SKM-1 (cell line): Measurements from ENCODE around the gene COL24A1.

ENCODE experiments used
- DNase-seq: peaks from one replicate; lab custom pipeline; 2025; ENCODE audit not compliant: unreplicated experiment; lab: John Stamatoyannopoulos, UW

The COL24A1 gene

GRCh38 chr1:86156566-86157455, at the start of gene COL24A1:
Gene COL24A1 (minus strand): TSS chr1:86156772. CDS start chr1:86156396, 376 bp downstream.
- DNase-seq = peak; percentile 48

GRCh38 chr1:86205741-86206140, 49.2 kb upstream of the COL24A1 start:
- no peak for DNase-seq

- no peak for DNase-seq
Observed at GRCh38 chr1:86202552-86203340, 46.2 kb upstream of the COL24A1 start.

GRCh38 chr1:86201311-86201710, 44.7 kb upstream of the COL24A1 start:
- DNase-seq = no peak

GRCh38 chr1:86200901-86201300, 44.3 kb upstream of the COL24A1 start:
- DNase-seq = no peak

- DNase-seq = no peak
Observed at GRCh38 chr1:86197206-86197855, 40.8 kb upstream of the COL24A1 start.

- DNase-seq = no peak
Observed at GRCh38 chr1:86195281-86195680, 38.7 kb upstream of the COL24A1 start.

- no peak for DNase-seq
Observed at GRCh38 chr1:86194491-86195034, 38.0 kb upstream of the COL24A1 start.

GRCh38 chr1:86192417-86192816, 35.8 kb upstream of the COL24A1 start:
- no peak for DNase-seq

GRCh38 chr1:86191958-86192357, 35.4 kb upstream of the COL24A1 start:
- DNase-seq = no peak

- DNase-seq = no peak
Observed at GRCh38 chr1:86190873-86191272, 34.3 kb upstream of the COL24A1 start.

GRCh38 chr1:86184426-86184825, 27.9 kb upstream of the COL24A1 start:
- DNase-seq = no peak

- DNase-seq = no peak
Observed at GRCh38 chr1:86183810-86184209, 27.2 kb upstream of the COL24A1 start.

GRCh38 chr1:86176226-86176625, 19.7 kb upstream of the COL24A1 start:
- DNase-seq = no peak

- DNase-seq = no peak
Observed at GRCh38 chr1:86175756-86176155, 19.2 kb upstream of the COL24A1 start.

- no peak for DNase-seq
Observed at GRCh38 chr1:86169625-86170024, 13.1 kb upstream of the COL24A1 start.

- DNase-seq = no peak
Observed at GRCh38 chr1:86159800-86160199, 3.2 kb upstream of the COL24A1 start.

GRCh38 chr1:86155807-86156565, 586 bp downstream of the COL24A1 start:
- no peak for DNase-seq

- DNase-seq = no peak
Observed at GRCh38 chr1:86155051-86155806, 1.3 kb downstream of the COL24A1 start.

GRCh38 chr1:86154571-86155050, 2.0 kb downstream of the COL24A1 start:
- DNase-seq = no peak
